SH-SY5Y (cell line): ENCODE results near the gene WDFY4.

Experiments used
- GATA2 ChIP-seq: IDR thresholded peaks from 2 replicates; pipeline ENCODE4 v1.6.1; 2011; ENCODE audit warnings: mild to moderate bottlenecking, low read depth, low read length
- GATA3 ChIP-seq: IDR thresholded peaks from 2 replicates; pipeline ENCODE4 v1.6.1; 2011; ENCODE audit warnings: low read depth, mild to moderate bottlenecking, low read length, moderate library complexity

- TF ChIP-seq GATA2 (no peak), GATA3 (no peak)
These were observed 130.3 kb downstream of the WDFY4 start for GRCh38 chr10:48814933-48815332.
